ENCODE measurements around the gene HSDL1. TPM values are rescaled to one million over a fixed set of nuclear protein-coding genes. Genes with fewer than 3 reads are reported as not detected.

Gene HSDL1
- polyA plus RNA-seq, 1 experiment = 12.1 TPM

DNA sequence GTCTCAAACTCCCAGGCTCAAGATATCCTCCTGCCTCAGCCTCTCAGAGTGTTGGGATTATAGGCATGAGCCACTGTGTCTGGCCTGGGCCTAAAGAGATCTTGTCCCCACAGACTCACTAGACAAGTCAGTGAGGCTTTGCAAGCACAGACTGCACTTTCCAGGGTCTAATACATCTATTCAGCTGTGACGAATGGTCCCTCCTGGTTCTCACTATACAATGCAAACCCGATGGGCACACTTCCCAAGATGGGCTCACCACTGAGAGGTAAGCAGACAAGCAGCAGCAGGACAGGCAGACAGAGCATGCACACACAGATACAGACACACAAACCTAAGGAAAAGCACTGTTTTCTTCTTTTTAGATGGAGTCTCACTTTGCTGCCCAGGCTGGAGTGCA is 37.1 kb downstream of the HSDL1 start:
- CTCF ChIA-PET = no interaction called here
- H3K4me3 ChIP-seq (ENCODE audit: low read depth, low read length) = no peak overlapping the region
- TF ChIP-seq, protein P1, sequence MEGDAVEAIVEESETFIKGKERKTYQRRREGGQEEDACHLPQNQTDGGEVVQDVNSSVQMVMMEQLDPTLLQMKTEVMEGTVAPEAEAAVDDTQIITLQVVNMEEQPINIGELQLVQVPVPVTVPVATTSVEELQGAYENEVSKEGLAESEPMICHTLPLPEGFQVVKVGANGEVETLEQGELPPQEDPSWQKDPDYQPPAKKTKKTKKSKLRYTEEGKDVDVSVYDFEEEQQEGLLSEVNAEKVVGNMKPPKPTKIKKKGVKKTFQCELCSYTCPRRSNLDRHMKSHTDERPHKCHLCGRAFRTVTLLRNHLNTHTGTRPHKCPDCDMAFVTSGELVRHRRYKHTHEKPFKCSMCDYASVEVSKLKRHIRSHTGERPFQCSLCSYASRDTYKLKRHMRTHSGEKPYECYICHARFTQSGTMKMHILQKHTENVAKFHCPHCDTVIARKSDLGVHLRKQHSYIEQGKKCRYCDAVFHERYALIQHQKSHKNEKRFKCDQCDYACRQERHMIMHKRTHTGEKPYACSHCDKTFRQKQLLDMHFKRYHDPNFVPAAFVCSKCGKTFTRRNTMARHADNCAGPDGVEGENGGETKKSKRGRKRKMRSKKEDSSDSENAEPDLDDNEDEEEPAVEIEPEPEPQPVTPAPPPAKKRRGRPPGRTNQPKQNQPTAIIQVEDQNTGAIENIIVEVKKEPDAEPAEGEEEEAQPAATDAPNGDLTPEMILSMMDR (IDR thresholded peaks at IDR 0.05; ENCODE audit: insufficient read depth, low read depth, low read length) = no peak
- DNase-seq (ENCODE audit: low read depth) = no peak
- H3K27me3 ChIP-seq (ENCODE audit: control insufficient read depth, insufficient read depth, low read length) = no peaks in the 10 kb centered on the region
- H3K36me3 ChIP-seq (ENCODE audit: control insufficient read depth, insufficient read depth, low read length) = peaks cover 2% of the 10 kb centered on the region
- POLR2A ChIA-PET = no interaction called here

DNA sequence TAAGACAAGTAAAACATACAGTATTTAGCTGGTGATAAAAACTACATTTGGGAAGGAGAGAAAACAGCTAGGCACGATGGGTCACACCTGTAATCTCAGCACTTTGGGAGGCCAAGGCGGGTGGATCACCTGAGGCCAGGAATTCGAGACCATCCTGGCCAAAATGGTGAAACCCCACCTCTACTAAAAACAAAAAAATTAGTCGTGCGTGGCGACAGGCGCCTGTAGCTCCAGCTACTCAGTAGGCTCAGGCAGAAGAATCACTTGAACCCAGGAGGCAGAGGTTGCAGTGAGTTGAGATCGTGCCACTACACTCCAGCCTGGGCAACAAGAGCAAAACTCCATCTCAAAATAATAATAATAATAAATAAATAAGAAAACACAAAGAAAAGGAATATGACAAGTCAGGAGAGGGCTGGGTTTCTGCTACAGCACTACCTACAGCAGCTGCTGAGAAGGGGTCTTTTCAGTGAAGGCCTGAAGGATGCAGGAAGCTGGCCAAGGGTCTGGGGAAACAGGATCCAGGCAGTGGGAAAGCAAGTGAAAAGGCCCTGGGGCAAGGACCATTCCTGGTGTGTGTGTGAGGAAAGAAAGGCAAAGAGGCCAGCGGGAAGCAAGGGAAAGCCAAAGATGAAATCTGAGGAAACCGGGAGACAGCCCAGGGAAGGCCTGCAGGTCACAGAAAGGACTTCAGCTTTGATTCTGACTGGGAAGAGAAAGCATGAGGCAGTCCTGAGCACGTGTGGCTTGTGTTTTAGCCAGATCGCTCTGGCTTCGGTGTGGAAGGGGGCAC is 38.8 kb downstream of the HSDL1 start:
- POLR2A ChIA-PET = no interaction called here
- TF ChIP-seq, protein P1 (IDR thresholded peaks at IDR 0.05; ENCODE audit: insufficient read depth, low read depth, low read length) = no peak
- Histone ChIP-seq H3K36me3 (ENCODE audit: control insufficient read depth, insufficient read depth, low read length) (peaks cover 2% of the 10 kb centered on the region), H3K27me3 (ENCODE audit: control insufficient read depth, insufficient read depth, low read length) (no peaks in the 10 kb centered on the region), H3K4me3 (ENCODE audit: low read depth, low read length) (no peak overlapping the region)
- CTCF ChIA-PET = no interaction called here
- DNase-seq (ENCODE audit: low read depth) = no peak

DNA sequence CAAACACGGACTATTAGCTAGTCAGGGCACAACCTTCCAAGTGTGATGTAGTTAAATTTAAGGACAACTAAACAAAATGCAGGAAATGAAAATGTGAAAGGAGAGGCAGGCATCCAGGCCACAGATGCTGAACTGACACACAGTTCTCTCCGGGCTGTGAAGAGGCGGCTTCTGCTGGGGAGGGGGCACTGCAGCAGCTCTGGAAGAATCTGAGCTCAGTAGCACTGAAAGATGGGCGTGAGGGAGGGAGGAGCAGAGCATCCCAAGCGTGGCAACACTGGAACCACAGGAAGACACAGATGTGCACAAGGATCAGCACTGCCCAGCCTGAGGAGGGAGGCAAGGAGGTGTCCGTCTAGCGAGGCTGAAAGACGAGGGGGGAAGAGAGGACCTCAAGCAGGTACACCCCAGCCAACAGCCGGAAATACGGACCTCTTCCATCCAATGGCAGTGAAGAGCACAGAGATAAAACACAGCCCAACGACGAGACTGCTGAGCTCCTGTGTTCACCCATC is 39.6 kb downstream of the HSDL1 start:
- TF ChIP-seq, protein P1 (IDR thresholded peaks at IDR 0.05; ENCODE audit: insufficient read depth, low read depth, low read length) = no peak
- peaks cover 2% of the 10 kb centered on the region; the same call in 1 of the 2 replicates for H3K36me3 ChIP-seq (ENCODE audit: control insufficient read depth, insufficient read depth, low read length)
- DNase-seq (ENCODE audit: low read depth) = no peak
- ChIA-PET CTCF (interaction anchor here (1.0 kb wide), 1 partner anchor 34 kb away, joined by 3 read pairs; no protein-coding TSS in a partner anchor), POLR2A (no interaction called here)
- no peak overlapping the region for H3K4me3 ChIP-seq (ENCODE audit: low read depth, low read length)
- H3K27me3 ChIP-seq (ENCODE audit: control insufficient read depth, insufficient read depth, low read length) = no peaks in the 10 kb centered on the region

DNA sequence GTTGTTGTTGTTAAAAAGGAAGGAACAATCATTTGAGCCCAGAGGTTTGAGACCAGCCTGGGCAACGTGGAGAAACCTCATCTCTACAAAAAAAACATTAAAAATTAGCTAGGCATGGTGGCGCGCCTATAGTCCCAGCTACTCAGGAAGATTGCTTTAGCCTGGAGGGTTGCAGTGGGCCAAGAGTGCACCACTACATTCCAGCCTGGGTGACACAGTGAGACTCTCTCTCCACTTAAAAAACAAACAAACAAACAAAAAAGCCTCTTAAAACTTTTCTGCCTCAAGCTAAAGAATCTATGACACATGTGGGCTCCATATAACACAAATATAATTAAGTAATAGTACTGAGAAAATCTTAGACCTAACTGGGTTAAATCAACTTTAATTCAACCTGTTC is 40.7 kb downstream of the HSDL1 start:
- Histone ChIP-seq H3K36me3 (ENCODE audit: control insufficient read depth, insufficient read depth, low read length) (peaks cover 2% of the 10 kb centered on the region; the same call in 1 of the 2 replicates), H3K4me3 (ENCODE audit: low read depth, low read length) (no peak overlapping the region), H3K27me3 (ENCODE audit: control insufficient read depth, insufficient read depth, low read length) (no peaks in the 10 kb centered on the region)
- no peak for DNase-seq (ENCODE audit: low read depth)
- ChIA-PET CTCF (interaction anchor here (0.6 kb wide), 1 partner anchor 20 kb away, joined by 3 read pairs; no protein-coding TSS in a partner anchor), POLR2A (no interaction called here)
- TF ChIP-seq, protein P1 (IDR thresholded peaks at IDR 0.05; ENCODE audit: insufficient read depth, low read depth, low read length) = no peak

DNA sequence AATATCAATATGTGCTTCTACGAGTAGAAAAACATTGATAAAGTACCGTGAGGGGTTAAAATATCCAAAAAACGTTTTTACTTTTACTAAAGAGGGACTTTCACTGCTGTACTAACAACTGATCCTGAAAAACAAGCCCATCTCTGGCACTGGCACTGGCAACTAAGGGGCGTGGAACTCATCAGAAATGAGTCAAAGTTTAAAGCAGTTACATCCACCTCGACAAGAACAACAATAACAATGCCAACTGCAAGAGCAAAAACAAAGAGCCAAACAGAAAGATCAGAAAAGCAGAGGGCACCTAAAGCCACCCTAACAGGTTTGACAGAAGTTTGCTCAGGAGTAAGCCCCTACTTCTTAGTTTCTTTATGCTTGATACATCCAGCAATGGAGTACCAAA is 41.3 kb downstream of the HSDL1 start:
- POLR2A ChIA-PET = no interaction called here
- DNase-seq (ENCODE audit: low read depth) = no peak
- Histone ChIP-seq H3K36me3 (ENCODE audit: control insufficient read depth, insufficient read depth, low read length) (peaks cover 2% of the 10 kb centered on the region; the same call in 1 of the 2 replicates), H3K4me3 (ENCODE audit: low read depth, low read length) (no peak overlapping the region), H3K27me3 (ENCODE audit: control insufficient read depth, insufficient read depth, low read length) (no peaks in the 10 kb centered on the region)
- TF ChIP-seq, protein P1 (IDR thresholded peaks at IDR 0.05; ENCODE audit: insufficient read depth, low read depth, low read length) = no peak
- CTCF ChIA-PET = no interaction called here

Data from BJ (cell line).